Stimulated activated naive CD4-positive, alpha-beta T cell (primary cell): ENCODE measurements around the gene NMRK2.
"Not testable (repeated sequence)": the region's sequence is repeated elsewhere in the genome, so short reads cannot be mapped to it uniquely, and the experiment has no call there.

Experiments used
- DNase-seq, 6 experiments: peaks; one replicate each; lab custom pipeline; 2025; lab: John Stamatoyannopoulos, UW

The NMRK2 gene, protein sequence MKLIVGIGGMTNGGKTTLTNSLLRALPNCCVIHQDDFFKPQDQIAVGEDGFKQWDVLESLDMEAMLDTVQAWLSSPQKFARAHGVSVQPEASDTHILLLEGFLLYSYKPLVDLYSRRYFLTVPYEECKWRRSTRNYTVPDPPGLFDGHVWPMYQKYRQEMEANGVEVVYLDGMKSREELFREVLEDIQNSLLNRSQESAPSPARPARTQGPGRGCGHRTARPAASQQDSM

DNA sequence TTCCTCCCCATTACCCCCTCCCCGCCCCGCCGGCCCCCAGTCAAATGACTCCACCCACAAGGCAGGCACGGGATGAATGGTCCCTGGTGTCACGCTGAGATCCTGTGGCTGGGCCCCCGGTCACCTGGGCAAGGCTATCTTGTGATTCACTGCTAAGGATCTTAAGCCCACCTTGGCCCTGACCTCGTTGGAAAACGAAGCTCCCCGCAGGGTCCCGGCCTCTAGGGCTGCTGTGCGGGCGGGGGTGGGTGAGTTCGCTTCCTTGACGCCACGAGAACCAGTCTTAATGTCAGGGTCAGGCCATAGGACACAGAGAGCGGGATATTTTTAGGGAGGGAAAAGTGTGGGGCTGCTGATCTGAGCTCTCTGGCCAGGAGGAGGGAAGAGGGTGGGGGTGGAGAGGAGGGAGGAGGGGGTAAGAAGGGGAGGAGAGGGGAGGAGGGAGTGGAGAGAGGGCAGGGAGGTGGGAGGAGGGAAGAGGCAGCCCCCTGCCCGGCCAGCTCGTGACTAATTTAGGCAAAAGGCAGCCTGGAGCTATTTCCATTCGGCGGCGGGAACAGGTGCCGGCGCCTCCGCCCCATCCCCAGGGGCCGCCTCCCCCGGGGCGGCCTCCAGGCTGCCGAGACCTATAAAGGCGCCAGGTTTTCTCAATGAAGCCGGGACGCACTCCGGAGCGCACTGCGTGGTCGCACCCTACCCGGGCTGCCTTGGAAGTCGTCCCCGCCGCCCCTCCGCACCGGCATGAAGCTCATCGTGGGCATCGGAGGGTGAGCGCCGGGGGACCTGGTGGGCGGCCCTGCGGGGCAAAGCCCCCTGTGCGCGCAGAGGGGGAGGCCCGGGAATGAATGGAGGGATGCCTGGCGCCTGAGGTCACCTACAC lies at the start of gene NMRK2:
Gene NMRK2 (plus strand): TSS at position 139 of the 880 bp plus-strand sequence. CDS start 603 bp downstream, at position 742.
- no peak for DNase-seq

DNA sequence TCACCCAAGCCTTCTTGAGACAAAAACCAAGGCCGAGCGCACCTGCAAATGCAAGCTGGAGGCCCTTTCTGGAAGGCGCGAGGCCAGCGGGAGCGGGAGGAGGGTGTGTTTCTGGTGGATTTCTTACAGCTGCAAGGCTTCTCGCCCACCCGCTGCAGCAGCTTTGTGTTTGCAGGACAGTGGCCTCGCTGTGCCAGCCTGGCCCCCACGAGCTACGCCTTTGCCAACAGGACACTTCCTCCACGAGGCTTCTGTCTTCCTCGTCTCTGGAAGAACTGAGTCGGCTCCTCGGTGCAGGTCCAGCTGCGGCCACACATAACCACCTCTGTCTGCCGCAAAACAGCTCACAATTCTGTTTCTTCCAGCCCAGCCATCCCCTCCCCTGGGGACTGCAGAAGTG lies 42.3 kb upstream of the NMRK2 start:
- DNase-seq = no peak

DNA sequence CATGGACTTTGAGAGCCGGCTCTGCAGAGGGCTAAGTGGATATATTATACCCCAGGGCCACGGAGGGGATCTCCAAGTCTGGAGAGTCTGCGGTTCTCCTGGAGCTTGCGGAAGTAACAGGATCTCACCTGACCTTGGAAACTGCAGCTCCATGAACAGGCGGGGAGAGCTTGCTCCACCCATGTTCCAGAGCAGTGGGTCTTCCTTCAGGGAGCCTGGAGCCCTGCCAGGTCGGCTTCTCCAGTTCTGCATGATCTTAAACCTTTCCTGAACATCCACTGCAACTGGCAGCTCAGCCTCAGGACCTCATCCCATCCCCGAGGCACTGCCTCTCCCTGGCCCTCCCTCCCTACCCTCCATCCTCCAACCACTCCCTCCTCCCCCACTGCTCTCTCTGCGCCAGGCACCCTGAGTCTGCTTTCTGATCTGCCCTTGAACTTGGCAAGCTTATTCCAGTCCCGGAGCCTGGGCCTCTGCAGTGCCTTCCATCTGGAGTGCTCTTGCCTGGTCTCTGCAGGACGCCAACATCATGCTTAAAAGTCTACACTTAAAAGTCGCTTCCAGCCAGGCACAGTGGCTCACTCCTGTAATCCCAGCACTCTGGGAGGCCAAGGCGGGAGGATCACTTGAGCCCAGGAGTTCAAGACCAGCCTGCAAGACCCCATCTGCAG lies 39.2 kb upstream of the NMRK2 start:
- no peak for DNase-seq

DNA sequence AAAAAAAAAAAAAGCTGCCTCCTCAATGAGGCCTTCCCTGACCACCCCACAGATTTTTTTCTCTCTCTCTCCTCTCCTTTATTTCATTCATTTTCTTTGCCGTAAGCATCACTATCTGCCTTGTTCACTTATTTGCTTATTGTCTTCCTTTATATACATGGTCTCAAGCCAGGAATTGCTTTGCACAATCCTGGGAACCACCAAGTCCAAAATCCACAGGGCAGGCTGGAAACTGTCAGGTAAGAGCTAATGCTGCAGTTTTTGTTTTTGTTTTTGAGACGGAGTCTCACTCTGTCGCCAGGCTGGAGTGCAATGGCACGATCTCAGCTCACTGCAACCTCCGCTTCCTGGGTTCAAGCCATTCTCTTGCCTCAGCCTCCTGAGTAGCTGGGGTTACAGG lies 37.9 kb upstream of the NMRK2 start:
- DNase-seq = not testable (repeated sequence)

DNA sequence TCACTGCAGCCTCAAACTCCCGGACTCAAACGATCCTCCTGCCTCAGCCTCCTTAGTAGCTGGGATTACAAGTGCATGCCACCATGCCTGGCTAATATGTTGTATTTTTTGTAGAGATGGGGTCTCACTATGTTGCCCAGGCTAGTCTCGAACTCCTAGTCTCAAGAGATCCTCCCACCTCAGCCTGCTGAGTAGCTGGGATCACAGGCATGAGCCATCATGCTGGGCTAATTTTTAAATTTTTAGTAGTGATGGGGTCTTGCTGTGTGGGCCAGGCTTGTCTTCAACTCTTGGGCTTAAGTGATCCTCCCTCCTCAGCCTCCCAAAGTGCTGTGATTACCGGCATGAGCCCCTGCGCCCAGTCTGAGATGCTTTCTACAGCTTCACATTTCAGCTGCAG lies 37.1 kb upstream of the NMRK2 start:
- DNase-seq = no peak

DNA sequence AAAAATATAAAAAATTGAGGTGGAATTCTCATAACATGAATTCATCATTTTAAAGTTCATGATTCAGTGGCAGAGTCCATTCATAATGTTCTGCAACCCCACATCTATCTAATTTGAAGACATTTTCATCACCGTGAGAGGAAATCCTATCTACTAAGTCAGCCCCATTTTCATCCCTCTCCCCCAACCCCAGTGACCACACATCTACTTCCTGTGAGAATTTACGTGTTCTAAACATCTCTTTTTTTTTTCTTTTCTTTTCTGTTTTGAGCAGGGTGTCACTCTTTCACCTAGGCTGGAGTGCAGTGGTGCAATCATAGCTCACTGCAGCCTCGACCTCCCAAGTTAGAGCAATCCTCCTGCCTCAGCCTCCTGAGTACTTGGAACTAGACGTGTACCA lies 34.9 kb upstream of the NMRK2 start:
- DNase-seq = no peak

DNA sequence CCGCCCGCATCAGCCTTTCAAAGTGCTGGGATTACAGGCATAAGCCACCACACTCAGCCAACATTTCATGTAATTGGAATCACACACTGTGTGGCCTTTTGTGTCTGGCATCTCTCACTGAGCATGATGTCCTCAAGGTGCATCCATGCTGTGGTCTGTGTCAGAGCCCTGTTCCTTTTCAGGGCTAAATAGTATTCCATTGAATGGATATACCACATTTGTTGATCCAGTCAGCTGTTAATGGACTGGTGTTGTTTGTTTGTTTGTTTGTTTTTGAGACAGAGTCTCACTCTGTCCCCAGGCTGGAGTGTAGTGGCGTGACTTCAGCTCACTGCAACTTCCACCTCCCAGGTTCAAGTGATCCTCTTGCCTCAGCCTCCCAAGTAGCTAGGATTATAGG lies 34.4 kb upstream of the NMRK2 start:
- DNase-seq = no peak

DNA sequence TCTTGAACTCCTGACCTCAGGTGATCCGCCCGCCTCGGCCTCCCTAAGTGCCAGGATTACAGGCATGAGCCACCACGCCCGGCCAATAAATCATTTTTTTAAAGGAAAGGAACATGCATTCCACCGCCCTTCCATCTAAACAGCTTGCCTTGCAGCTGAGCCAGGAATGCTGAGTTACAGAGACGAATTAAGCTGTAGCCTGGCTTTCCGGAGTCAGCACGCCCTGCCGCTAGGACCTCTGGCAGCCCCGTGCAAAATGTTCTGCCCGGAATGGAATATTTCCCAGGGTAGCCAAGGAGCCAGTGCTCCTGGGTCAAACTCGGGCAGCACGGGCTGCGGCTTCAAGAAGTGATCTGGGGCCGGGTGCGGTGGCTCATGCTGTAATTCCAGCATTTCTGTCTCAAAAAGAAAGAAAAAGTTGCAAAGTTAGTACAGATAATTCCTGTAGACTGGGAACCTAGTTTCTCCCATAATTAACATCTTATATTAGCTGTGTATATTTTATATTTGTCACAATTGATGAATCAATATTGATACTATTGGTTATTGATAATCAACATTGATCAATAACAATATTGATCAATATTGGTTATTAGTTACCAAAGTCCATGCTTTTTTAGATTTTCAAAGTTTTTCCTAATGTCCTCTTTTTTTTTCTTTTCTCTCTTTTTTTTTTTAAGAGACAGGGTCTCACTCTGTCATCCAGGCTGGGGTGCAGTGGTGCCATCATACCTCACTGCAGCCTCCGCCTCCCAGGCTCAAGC lies 33.2 kb upstream of the NMRK2 start:
- no peak for DNase-seq

DNA sequence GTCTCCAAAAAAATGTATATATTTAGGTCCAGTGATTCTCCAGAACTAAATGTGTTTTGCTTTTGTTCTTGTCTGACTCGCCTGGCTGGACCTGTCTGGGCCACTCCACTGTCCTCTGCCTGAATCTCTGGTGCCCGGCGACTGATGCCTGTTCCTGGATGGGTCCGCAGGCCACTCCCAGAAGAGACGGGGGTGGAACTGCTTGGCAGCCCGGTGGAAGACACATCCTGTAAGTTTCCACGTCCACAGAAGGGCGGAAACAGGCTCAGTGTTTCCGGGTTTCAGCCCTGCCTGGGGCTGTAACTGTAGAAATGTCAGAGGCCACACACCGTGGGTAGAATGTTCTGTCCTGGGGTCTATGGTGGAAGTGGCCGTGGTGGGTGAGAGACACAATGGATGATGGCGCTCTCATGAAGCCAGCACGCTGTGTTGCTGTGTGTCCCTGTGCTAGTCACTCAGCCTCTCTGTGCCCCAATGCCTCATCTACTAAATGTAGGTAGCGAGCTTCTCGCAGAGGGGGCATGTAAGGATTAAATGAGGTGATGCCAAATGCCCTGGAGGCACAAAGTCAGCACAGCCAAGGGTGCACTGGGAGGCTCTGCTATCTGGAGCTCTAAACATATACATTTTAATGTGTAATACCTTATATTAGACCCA lies 30.4 kb upstream of the NMRK2 start:
- DNase-seq = no peak

DNA sequence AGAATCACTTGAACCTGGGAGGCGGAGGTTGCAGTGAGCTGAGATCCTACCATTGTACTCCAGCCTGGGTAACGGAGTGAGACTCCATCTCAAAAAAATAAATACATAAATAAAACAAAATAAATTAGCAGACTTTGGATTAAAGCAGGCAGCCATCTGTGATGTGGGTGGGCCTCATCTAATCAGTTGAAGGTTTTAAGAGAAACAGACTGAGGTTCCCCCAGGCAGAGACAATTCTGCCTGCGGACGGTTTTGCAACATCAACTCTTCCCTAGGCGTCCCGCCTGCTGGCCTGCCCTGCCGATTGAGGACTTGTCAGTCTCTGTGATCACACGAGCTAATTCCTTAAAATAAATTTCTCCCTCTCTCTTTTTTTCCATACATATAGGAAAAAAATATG lies 28.6 kb upstream of the NMRK2 start:
- no peak for DNase-seq

DNA sequence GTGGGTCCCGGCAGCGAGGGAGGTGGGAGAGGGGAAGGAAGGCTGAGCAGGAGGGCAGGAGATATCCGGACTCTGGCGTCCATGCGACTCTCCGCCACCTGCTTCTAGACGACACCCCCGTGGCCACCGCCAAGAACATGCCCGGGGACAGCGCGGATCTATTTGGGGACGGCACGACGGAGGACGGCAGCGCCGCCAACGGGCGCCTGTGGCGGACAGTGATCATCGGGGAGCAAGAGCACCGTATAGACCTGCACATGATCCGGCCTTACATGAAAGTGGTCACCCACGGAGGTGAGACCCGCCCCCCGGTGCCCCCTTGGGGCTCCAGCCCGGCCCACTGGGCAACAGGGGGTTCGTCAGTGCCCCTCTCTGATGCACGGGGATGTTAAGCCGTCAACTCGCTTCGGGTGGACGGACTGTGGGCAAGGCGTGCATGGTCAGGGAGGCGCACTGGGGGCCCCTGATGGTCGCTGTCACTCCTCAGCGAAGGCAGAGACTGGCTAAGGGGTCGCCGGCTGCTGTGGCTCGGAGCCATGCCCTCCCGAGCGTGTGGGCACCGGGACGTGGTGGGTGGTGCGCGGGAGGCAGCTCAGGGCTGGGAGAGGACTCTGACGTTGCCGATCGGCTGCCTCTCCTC lies 25.1 kb upstream of the NMRK2 start:
- no peak for DNase-seq

DNA sequence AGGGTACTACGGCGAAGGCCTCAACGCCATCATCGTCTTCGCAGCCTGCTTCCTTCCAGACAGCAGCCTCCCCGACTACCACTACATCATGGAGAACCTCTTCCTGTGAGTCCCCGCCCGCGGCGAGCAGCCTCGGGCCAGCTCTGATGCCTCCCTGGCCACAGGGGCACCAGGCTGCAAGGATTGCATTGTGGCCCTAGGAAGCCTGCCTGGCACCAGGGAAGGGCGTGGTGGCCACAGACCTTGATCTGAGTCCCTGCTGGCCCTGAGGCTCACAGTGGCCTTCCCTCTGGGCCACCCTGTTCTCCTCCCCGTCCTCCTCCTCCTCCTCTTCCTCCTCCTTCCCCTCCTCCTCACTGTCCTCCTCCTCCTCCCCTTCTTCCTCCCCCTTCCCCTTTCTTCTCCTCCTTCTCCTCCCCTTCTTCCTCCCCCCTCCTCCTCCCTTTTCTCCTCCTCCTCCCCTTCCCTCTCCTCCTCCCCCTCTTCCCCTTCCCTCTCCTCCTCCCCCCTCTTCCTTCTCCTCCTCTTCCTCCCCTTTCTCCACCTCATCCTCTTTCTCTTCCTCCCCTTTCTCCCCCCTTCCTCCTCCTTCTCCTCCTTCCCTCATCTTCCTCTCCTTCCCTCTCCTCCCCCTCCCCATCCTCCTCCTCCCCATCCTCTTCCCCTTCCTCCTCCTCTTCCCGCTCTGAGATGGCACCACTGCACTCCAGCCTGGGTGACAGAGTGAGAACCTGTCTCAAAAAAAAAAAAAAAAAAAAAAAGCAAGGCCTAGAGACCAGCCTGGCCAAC lies 24.4 kb upstream of the NMRK2 start:
- no peak for DNase-seq

DNA sequence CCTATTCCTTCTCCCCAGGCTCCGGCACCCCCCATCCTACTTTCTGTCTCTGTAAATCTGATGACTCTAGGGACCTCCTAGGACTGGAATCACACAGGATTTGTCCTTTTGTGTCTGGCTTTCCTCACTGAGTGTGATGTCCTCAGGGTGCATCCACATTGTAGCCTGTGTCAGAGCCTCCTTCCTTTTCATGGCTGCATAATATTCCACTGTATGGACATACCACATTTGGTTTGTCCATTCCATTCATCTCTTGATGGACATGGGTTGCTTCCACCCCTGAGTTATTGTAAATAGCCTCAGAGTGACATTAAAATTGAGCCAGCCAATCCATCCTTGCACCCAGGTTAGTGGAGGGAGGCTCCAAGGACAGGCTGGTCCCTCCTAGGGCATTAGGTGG lies 22.8 kb upstream of the NMRK2 start:
- DNase-seq = no peak

DNA sequence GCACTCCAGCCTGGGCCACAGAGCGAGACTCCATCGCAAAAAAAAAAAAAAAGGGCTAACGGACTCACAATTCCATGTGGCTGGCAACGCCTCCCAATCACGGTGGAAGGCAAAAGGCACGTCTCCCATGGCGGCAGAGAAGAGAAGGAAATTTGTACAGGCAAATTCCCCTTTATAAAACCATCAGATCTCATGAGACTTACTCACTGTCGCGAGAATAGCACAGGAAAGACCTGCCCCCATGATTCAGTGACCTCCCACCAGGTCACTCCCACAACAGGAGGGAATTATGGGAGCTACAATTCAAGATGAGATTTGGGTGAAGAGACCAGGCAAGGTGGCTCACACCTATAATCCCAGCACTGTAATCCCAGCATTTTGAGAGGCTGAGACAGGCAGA lies 18.7 kb upstream of the NMRK2 start:
- no peak for DNase-seq

DNA sequence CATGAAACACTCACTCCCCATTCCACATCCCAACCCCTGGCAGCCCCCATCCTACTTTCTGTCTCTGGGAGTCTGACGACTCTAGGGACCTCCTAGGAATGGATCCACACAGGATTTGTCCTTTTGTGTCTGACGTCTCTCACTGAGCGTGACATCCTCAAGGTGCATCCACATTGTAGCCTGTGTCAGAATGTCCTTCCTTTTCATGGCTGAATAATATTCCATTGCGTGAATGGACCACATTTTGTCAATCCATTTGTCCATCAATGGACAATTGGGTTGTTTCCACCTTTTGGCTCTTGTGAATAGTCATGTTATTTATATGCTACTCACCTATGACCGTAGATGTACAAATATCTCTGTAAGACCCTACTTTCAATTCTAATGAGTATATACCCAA lies 16.8 kb upstream of the NMRK2 start:
- DNase-seq = no peak

DNA sequence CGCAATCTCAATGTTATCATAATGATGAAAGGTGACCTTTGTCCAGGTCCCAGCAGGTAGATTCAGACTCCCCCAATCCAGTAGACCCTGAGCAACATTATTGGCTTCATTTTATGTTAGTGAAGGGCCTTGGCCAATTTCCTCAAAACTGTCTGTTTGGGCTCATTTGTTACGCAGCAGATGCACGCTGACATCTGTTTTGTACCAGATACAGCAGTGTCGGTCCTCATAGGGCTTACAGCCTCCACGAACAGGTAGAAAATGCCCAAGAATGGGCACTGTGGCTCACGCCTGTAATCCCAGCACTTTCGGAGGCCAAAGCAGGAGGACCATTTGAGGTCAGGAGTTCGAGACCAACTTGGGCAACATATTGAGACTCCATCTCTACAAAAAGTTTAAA lies 13.1 kb upstream of the NMRK2 start:
- no peak for DNase-seq

DNA sequence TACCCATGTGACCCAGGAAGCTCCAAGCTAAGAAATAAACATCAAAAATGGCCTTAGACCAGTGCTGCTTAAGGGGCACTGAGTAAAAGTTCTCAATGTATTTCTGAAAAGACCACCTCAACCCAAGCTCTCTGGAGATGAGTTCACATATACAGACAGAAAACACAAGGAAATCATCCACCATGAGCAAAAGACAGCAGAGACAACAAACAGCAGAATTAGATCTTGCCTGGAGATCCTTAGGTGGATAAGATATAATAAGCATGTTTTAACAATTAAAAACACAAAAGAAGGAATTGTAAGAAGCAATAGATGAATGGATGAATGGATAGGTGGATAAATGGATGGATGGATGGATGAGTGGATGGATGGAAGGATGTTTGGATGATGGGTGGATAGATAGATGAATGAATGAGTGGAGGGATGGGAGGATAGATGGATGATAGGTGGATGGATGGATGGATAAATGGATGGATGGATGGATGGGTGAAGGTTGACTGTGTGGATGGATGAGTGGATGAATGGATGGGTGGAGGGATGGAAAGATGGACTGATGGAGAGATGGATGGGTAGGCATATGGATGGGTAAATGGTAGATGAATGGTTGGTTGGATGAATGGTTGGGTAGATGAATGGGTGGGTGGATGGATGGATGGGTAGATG lies 9.6 kb upstream of the NMRK2 start:
- no peak for DNase-seq

DNA sequence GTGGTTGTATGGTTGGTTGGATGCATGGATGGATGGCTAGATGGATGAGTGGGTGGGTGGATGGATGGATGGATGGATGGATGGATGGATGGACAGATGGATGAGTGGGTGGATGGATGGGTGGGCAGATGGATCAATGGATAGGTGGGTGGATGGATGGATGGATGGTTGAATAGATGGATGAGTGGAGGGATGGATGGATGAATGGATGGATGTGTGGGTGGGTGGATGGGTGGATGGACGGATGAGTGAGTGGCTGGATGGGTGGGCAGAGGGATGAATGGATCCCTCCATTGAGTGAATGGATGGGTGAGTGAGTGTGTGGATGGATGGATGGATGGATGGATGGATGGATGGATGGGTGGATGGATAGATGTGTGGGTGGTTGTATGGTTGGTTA lies 9.0 kb upstream of the NMRK2 start:
- DNase-seq = no peak

DNA sequence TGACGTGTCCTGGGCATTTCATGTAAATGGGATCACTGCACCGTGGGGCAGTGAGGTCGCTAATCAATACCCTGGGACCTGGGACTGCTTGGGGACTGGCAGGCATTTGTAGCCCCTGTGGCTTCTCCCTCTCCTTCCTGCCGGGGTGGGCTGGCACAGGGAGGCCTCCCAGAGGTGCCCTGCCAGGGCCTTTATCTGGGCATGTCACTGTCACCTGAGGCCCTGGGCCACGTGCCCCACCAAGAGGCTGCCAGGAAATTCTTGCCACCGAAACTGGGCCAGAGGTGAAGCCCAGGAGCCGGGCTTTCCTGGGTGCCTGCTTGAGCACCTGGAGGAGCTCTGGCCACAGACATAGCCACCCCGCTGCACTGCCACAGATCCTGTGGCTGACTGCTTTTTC lies 1.8 kb upstream of the NMRK2 start:
- DNase-seq = no peak
